HG02885 (cell line): ENCODE results near the gene SPSB2.
"Not testable (repeated sequence)": the region's sequence is repeated elsewhere in the genome, so short reads cannot be mapped to it uniquely, and the experiment has no call there.

Source experiments
- ATAC-seq: cut with Tn5 transposase; IDR thresholded peaks from one replicate; pipeline ENCODE4 v1.9.1; 2021; ENCODE audit warnings: mild to moderate bottlenecking; ENCODE audit not compliant: unreplicated experiment, poor library complexity

The SPSB2 gene, protein sequence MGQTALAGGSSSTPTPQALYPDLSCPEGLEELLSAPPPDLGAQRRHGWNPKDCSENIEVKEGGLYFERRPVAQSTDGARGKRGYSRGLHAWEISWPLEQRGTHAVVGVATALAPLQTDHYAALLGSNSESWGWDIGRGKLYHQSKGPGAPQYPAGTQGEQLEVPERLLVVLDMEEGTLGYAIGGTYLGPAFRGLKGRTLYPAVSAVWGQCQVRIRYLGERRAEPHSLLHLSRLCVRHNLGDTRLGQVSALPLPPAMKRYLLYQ

DNA sequence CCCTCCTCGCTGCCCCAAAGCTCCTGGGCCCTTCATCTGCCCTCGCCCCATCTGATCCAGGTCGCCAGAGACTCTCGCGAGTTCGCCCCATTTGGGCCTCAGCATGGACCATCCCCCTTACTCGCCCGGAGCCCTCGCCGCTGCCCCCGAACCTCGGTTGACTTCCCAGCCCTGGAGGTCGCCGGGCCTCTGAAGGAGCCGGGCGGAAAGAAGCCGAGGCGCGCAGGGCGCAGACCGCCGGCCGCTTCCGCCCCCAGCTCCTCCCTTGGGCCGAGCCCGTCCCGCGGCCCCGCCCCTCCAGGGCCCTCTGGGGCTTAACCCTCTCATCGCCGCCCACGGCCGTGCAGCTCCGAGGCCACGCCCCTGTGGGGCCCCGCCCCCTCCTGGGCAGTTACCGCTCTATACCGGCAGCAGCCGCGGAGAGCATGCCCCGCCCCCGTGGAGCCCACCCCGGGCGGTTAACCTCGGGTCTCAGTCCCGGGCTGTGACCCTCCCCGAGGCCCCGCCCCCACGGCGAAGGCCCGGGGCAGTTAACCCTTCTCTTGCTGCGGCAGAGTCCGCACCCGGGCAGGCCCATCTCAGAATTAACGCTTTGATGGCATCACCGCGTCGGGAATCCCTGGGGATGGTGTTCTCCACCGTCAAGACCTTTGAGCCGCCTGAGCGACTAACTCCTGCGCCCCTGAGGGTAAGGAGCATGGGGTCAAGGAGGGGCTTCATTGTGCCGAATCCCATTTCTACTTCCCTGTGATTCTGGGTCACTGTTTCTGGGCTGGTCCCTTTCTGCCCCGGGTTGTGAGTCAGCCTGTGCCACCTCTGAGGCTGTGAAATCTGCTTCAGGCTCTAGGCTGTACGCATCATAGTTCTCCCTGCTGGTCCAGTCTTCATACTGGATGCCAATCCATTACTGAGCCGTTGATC is at the start of gene SPSB2:
Gene SPSB2, minus strand, starts transcription at position 210 of the 921 bp plus-strand sequence. CDS start 402 bp downstream, outside the sequence.
- ATAC-seq: peak; percentile 82

DNA sequence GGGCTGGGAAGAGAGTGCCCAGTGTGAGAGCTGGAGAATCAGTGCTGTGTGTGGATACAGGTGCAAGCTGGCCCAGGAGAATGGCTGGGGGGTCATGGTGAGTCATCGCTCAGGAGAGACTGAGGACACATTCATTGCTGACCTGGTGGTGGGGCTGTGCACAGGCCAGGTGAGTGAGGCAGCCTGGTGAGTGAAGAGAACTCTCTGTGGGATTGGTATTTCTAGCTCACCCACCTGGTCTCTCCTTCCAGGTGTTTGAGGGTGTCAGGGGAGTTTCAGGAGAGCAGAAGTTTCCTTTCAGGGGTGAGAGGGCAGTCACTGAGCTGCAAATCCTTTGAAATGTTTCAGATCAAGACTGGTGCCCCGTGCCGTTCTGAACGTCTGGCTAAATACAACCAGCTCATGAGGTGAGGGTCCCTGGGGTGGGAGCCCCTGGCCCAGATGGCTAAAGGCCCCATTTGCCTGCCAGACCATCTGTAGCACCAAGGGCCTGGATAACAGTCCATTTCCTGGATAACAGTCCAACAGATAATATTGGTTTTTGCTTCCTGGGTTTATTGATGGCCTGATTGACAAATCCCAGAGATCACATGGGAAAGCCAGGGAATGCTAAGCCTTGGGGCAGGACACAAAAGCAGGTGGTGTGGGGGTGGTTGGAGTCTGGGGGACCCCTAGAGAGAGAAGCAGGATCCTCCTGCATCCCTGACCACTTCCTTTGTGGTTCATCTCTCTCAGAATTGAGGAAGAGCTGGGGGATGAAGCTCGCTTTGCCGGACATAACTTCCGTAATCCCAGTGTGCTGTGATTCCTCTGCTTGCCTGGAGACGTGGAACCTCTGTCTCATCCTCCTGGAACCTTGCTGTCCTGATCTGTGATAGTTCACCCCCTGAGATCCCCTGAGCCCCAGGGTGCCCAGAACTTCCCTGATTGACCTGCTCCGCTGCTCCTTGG is 49.2 kb upstream of the SPSB2 start:
- ATAC-seq: no peak

DNA sequence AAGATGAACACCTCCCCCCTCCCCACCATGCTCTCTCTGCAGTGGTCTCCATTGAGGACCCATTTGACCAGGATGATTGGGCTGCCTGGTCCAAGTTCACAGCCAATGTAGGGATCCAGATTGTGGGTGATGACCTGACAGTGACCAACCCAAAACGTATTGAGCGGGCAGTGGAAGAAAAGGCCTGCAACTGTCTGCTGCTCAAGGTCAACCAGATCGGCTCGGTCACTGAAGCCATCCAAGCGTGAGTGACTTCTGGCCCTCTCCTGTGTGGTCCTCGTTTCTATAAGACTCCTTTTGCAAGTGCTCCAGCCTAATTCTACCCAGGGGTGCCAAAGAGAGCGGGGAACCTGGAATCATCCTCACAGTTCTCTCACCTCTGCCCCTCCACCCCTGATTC is 48.4 kb upstream of the SPSB2 start:
- no peak for ATAC-seq

DNA sequence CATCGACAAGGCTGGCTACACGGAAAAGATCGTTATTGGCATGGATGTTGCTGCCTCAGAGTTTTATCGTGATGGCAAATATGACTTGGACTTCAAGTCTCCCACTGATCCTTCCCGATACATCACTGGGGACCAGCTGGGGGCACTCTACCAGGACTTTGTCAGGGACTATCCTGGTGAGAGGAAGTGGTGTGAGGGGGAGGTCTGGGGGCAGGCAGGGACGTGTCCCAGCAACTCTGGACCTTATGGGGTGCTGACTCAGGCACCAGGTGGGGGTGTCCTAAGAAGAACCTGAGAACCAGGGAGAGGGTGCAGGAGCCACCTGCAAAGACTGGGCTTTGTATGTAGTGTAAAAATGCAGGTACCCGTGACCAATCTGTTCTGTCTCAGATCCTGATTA is 46.5 kb upstream of the SPSB2 start:
- no peak for ATAC-seq

DNA sequence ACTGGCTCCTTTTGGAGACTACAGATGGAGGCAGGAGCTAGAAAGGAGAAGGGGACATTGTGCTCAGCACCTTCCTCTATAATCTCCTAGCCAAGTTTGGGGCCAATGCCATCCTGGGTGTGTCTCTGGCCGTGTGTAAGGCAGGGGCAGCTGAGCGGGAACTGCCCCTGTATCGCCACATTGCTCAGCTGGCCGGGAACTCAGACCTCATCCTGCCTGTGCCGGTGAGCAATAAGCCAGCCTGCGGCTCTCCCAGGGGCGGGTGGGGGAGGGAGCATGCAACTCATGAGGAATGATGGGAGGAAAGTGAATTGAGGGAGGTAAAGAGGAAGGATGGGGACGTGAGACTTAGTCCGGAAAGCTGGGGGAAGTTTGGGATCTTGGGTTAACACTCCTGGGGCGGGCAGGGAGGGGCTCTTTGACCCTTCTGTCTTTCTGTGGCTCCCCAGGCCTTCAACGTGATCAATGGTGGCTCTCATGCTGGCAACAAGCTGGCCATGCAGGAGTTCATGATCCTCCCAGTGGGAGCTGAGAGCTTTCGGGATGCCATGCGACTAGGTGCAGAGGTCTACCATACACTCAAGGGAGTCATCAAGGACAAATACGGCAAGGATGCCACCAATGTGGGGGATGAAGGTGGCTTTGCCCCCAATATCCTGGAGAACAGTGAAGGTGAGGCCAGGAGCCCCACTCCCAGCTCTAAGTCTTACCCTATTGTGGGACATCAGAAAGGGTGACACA is 44.6 kb upstream of the SPSB2 start:
- no peak for ATAC-seq

DNA sequence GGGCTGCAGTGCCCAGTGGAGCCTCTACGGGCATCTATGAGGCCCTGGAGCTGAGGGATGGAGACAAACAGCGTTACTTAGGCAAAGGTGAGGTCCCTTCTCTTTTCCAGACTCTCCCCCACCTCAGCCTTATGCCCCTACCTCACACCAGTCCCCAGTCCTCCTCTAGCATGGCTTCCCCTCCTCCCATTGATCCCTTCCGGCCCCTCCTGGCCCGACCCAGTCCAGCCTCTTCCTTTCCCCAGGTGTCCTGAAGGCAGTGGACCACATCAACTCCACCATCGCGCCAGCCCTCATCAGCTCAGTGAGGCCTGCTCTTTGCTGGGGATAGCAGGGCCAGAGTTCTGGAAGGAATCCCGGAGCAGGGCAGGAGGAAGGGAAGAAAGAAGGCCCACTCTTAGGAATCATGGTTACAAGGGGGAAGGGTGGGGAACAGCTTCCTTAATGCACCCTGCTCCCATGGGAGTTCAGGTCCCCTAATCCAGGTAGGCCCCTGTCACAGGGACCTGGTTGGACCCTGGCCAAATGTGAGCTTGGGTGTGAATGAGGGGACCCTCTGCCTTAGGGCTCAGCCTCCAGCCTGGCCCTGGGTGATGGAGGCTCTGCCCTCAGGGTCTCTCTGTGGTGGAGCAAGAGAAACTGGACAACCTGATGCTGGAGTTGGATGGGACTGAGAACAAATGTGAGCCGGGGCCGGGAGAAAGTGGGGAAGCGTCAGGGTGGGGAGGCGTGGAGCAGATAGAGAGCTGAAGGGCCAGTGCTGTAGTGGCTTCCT is 43.5 kb upstream of the SPSB2 start:
- ATAC-seq: no peak

DNA sequence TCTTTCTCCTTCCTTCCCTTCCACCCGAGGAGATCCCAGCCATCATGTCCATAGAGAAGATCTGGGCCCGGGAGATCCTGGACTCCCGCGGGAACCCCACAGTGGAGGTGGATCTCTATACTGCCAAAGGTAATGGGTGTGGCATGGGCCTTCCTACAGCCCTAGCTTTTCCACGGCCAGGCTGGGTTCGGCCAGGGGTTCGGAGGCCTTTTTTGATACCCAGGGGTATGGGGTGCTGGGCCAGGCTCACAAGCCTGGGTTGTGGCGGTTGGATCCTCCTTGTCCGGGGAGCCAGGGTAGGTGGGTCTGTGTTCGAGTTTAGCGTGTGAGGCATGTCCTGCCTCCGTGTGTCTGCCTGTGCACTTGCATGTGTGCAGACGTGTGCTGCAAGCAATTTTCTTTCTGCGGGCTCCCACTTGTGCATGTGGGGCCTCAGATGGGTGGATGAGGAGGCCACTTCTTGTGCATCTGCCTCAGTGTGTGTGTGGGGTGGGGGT is 42.7 kb upstream of the SPSB2 start:
- no peak for ATAC-seq

DNA sequence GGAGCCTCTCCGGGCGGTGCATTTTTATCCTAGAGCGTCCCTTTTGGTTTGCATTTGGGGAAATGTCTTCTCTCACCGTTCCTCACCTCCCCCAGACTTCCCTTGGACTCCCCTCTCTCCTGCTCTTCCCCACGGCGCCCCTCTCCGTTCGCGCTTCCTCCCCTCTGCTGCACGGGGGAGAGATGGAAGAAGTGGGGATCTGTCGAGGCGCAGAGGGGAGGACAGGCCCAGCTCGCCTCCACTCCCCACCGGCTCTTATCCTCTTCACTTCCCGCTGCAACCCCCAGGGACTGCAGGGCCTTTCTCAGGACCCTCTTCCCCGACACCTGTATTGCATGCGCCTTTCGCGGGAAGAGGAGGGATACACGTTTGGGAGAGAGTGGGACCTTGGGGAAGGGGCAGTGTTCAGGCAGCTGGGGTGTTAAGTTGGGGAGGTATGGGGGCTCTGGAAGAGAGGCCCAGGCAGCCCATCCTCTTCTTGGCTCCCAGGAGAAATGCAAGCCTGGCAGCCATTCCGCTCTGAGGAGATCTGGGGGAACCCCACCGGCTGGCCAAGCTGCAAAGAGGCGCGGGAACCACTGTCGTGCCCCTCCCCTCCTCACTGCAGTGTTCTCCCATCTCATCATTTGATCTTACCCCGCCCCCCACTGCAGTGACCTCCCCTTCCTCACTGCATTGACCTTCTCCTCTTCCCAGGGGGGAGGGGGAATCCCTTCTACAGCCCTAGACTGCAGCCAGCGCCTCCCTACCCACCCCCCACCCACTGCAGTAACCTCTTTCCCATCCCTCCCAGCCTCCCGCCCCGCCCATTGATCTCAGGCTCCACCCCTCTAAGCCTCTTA is 42.1 kb upstream of the SPSB2 start:
- ATAC-seq: no peak

DNA sequence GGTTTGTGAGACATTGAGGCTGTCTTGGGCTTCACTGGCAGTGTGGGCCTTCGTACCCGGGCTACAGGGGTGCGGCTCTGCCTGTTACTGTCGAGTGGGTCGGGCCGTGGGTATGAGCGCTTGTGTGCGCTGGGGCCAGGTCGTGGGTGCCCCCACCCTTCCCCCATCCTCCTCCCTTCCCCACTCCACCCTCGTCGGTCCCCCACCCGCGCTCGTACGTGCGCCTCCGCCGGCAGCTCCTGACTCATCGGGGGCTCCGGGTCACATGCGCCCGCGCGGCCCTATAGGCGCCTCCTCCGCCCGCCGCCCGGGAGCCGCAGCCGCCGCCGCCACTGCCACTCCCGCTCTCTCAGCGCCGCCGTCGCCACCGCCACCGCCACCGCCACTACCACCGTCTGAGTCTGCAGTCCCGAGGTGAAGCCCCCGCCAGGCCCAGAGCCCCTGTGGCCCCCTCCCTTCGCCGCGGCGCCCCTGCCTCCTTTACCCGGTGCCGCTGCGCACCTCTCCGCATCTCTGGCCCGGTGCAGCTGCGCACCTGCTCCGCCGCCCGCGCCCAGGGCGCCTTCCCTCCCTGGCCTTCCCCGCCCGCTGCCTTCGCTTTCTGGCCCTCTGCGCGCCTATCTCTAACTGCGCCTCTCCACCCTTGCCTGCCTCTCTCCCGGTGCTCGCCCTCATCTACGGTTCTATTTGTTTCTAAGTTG is 41.3 kb upstream of the SPSB2 start, which contains the start of gene ENO2:
Gene ENO2, plus strand, starts transcription at position 335 of the 701 bp plus-strand sequence. CDS start 1,253 bp downstream, outside the sequence.
- peak; percentile 74 for ATAC-seq

DNA sequence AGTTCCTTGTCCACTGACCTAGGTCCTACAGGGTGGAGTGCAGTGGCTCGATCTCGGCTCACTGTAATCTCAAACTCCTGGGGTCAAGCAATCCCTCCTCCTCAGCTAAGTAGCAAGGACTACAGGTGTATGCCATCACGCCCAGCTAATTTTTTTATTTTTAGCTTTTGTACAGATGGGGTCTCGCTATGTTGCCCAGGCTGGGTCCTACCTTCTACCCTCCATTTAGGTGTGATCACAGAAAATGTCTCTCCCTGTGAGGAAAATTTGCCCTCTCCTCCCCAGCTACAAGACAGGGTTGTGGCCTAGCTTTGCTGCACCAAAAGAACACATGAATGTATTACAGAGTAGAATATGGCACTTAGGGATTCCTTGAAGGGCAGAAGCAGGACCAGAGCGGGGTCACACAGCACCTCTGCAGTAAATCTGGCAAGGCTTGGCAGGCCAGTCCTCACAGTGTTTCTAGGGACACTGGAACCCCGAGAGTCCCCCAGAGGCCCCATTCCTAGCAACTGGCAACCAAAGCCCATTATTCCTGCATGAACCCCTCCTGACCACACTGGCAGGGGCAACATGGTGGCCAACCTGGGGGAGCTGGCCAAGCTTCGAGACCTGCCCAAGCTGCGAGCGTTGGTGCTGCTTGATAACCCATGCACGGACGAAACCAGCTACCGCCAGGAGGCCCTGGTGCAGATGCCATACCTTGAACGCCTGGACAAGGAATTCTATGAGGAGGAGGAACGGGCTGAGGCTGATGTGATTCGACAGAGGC is 39.2 kb upstream of the SPSB2 start:
- ATAC-seq: no peak

DNA sequence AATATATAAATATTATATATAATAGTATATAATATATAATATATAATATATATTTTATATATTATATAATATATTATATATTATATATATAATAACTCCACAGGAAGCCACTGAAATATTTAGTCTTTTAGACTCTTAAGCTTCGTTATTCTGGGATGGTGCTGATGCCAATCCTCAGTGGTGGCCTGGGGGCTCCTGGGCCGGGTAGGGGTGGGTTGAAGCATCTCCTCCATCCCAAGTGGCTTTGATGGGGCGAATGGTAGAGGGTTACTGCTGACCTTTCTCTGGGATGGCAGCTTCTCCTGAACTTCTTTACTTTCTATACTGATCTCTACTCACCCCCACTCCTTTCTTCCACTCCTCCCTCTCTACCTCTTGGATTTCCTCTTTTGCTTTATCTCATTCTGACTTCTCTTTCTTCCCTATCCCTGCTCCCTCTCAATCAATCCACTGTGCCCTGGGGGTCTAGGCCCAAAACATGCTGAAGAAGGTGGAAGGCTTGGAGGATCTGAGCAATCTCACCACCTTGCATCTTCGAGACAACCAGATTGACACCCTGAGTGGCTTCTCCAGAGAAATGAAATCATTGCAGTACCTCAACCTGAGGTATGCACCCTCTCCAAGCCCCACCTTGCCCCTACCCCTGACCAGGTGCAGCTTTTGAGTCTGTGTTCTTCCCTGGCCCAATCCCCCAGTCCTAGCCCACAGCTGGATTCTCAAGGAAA is 36.5 kb upstream of the SPSB2 start:
- ATAC-seq: no peak

DNA sequence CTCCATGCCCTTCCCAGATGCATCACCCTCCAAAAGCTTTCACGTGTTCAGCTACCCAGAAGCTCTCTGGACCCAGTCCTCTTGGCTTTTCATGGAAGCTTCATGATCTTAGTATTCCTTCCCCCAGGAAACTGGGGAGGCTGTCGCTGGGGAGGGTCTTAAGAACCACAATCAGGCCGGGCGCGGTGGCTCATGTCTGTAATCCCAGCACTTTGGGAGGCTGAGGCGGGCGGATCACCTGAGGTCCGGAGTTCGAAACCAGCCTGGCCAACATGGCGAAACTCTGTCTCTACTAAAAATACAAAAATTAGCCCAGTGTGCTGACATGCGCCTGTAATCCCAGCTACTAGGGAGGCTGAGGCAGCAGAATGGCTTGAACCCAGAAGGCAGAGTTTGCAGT is 35.0 kb upstream of the SPSB2 start:
- ATAC-seq: not testable (repeated sequence)

DNA sequence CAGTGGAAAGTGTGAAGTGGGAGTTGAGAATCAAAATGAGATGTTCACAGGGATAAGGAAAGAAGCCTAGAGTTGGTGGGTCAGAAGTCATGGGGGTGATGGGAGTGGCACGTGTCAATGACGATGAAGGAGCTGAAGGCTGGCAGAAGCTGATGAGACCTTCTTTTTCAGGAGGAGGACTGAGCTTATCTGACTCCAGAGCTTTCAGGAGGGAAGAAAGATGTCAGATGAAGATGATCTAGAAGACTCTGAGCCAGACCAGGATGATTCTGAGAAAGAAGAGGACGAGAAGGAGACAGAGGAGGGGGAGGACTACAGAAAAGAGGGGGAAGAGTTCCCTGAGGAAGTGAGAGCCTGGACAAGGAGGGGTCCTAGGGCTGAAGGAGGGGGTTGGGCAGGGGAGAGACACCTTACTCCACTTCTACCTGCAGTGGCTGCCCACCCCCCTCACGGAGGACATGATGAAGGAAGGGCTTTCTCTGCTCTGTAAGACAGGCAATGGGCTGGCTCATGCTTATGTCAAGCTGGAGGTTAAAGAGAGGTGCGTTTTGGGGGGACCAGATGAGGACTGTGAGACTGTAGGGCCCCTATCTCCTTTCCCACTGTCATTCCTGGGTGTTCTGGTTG is 32.4 kb upstream of the SPSB2 start:
- ATAC-seq: no peak

DNA sequence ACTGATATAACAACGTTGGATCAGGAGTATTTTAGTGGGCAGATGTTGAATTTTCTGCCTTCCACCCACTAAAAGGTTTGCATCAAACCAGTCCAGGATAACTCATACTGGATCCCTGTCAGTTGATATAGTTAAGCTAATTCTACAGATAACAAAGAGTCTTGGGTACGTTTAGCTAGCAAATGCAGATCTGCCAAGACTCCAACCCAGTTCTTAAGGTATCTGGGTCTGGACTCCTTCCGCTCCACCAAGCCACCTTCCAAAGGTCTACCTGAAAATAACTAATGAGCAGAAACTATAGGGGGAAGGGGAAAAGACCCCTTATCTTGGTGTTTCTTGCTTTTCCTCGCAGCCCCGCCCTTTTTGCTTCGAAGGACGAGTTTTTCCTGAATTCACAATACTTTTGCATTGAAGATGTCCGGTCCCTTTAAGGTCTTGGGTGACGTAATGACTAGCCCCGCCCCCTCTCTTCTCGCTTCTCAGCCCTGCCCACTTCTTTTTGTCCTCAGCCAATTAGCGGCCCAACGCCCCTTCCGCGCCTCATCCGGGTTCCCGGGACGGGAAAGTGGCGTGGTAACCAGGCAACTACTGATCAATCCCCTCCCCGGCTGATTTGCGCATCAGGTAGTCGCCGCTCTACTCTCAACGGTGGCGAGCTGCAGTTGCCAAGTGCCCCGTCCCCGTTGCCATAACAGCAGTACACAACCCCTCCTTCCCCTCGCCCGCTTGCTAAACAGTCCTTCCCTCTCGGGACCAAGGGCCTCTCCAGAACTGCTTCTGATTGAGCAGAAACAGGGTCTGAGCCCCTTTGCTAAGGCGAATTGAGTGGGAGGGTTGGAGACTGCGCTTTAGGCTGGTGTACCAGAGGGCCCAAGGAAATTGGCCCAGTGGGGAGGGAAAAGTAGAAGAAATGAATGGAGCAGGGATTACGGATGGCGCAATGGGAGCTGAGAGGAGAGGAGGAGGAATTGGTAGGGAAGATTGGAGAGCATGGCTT is 31.5 kb upstream of the SPSB2 start, which contains the start of gene LRRC23:
Gene LRRC23, plus strand, starts transcription at position 543 of the 997 bp plus-strand sequence. CDS start 812 bp downstream, outside the sequence.
- peak; percentile 98 for ATAC-seq
